Body of pancreas (tissue), 4 donors: ENCODE measurements around the gene VAPB. TPM values are rescaled to one million over a fixed set of nuclear protein-coding genes. Genes with fewer than 3 reads are reported as not detected.

ENCODE experiments used
- ATAC-seq: fragments of 150-250 bp; one replicate; pipeline ENCODE4 v1.9.1; 2016
- DNase-seq, 4 donors: peaks; one replicate each; pipeline ENCODE4 v3.0.0-alpha.2; 2019
- H3K27ac ChIP-seq, 4 donors: fragments of 200-600 bp; sonication (generic); 1 replicate in 3 of 4; 2 replicates in 1 of 4; pipeline versions ENCODE4 v1.5.1 to v1.6.1; 2016 to 2019; ENCODE audit warnings: mild to moderate bottlenecking in 1 of 4, mixed read lengths in 1 of 4, moderate library complexity in 1 of 4
- H3K27me3 ChIP-seq, 2 donors: fragments of 200-600 bp; sonication (generic); one replicate each; pipeline ENCODE4 v1.6.0; 2016; ENCODE audit warnings: mild to moderate bottlenecking in 1 of 2
- H3K36me3 ChIP-seq, 2 donors: fragments of 200-600 bp; sonication (generic); replicated peaks in 1 of 2; 2 replicates each; pipeline ENCODE4 v1.5.1; 2016; ENCODE audit warnings: low read depth in 2 of 2; ENCODE audit not compliant: insufficient read depth in 1 of 2
- H3K4me1 ChIP-seq: fragments of 200-600 bp; sonication (generic); one replicate; pipeline ENCODE4 v1.6.0; 2016
- H3K4me3 ChIP-seq, 2 donors: fragments of 200-600 bp; sonication (generic); 1 replicate in 1 of 2; 2 replicates in 1 of 2; pipeline ENCODE4 v1.5.1; 2016 to 2019
- H3K9me3 ChIP-seq, 3 donors: fragments of 200-600 bp; sonication (generic); 1 replicate in 2 of 3; 2 replicates in 1 of 3; pipeline ENCODE4 v1.5.1; 2016
- CTCF ChIP-seq, 7 experiments: fragments of 450-650 bp in 4 of 7; fragments of 200-600 bp in 3 of 7; sonication (generic) in 3 of 7; IDR thresholded peaks; one replicate each; pipeline ENCODE4 v1.5.1; 2016 to 2019; ENCODE audit warnings: antibody characterized with exemption in 7 of 7
- POLR2A ChIP-seq, 3 donors: fragments of 450-650 bp; IDR thresholded peaks; one replicate each; pipeline ENCODE4 v1.6.1; 2016; ENCODE audit warnings: antibody characterized with exemption in 3 of 3, mild to moderate bottlenecking in 2 of 3
- WGBS, 2 donors: methylation state at CpG; one replicate each; pipeline ENCODE4 v1.1.5; 2017; 5-methylcytosine and 5-hydroxymethylcytosine counted together
- intact Hi-C: fragments of 100-400 bp; cut with DNase I; formaldehyde crosslinking; loops from one replicate; pipeline ENCODE4 v1.15.1; 2023
- total RNA-seq, 2 donors: library from RNA; depleted of rRNA; stranded (reverse); fragments of >200 nt; gene quantifications; one replicate each; pipeline ENCODE4 v1.1.0, GENCODE V29; 2016

The VAPB gene
- total RNA-seq, 2 donors from 2014 or later, result 10.5 to 11.9 TPM

- peaks cover 0 to 11% of the 10 kb centered on the region in 2 donors for H3K36me3 ChIP-seq
- no peak for ATAC-seq
- intact Hi-C loops, result no loop called here
Observed at GRCh38 chr20:58360936-58361335, 28.1 kb upstream of the VAPB start.

GRCh38 chr20:58361481-58362205 is 27.4 kb upstream of the VAPB start:
- no peaks in the 10 kb centered on the region for H3K9me3 ChIP-seq
- intact Hi-C loops, result no loop called here
- H3K27ac ChIP-seq, result no peak overlapping the region
- H3K4me1 ChIP-seq, result no peaks in the 10 kb centered on the region
- no peak overlapping the region for H3K4me3 ChIP-seq
- DNase-seq (no peak), ATAC-seq (no peak)
- no peaks in the 10 kb centered on the region for H3K27me3 ChIP-seq
- peaks cover 0 to 8% of the 10 kb centered on the region in 2 donors for H3K36me3 ChIP-seq
- TF ChIP-seq CTCF (IDR thresholded peaks at IDR 0.05) (no peak), POLR2A (IDR thresholded peaks at IDR 0.05) (no peak)
- 86 to 89% methylated on average over 9 of the region's 9 CpGs for WGBS, 2 donors

More at GRCh38 chr20:58360936-58361335, 28.1 kb upstream of the VAPB start:
- no peak overlapping the region for H3K27ac ChIP-seq
- H3K4me1 ChIP-seq, result no peaks in the 10 kb centered on the region
- H3K27me3 ChIP-seq, result no peaks in the 10 kb centered on the region
- no peak overlapping the region for H3K4me3 ChIP-seq
- no peaks in the 10 kb centered on the region for H3K9me3 ChIP-seq
- TF ChIP-seq POLR2A (IDR thresholded peaks at IDR 0.05) (no peak), CTCF (IDR thresholded peaks at IDR 0.05) (no peak)
- DNase-seq, result no peak

- TF ChIP-seq CTCF (IDR thresholded peaks at IDR 0.05) (no peak), POLR2A (IDR thresholded peaks at IDR 0.05) (no peak)
- ATAC-seq, result no peak
- H3K27ac ChIP-seq, result no peak overlapping the region
- peaks cover 0 to 8% of the 10 kb centered on the region in 2 donors for H3K36me3 ChIP-seq
- 95 to 100% methylated on average over 1 of the region's 1 CpG for WGBS, 2 donors
- no peak for DNase-seq
- no peaks in the 10 kb centered on the region for H3K9me3 ChIP-seq
- H3K27me3 ChIP-seq, result no peaks in the 10 kb centered on the region
- intact Hi-C loops, result no loop called here
- no peaks in the 10 kb centered on the region for H3K4me1 ChIP-seq
- H3K4me3 ChIP-seq, result no peak overlapping the region
Observed at GRCh38 chr20:58362206-58362516, 26.9 kb upstream of the VAPB start.

GRCh38 chr20:58362970-58363369 is 26.1 kb upstream of the VAPB start:
- Histone ChIP-seq H3K9me3 (no peaks in the 10 kb centered on the region), H3K27me3 (no peaks in the 10 kb centered on the region), H3K36me3 (peaks cover 0 to 8% of the 10 kb centered on the region in 2 donors), H3K4me1 (no peaks in the 10 kb centered on the region), H3K4me3 (no peak overlapping the region), H3K27ac (no peak overlapping the region)
- ATAC-seq, result no peak
- WGBS, 2 donors, result 90 to 94% methylated on average over 4 of the region's 4 CpGs
- no peak for DNase-seq
- no peak for TF ChIP-seq POLR2A (IDR thresholded peaks at IDR 0.05)
- no peak for TF ChIP-seq CTCF (IDR thresholded peaks at IDR 0.05)
- intact Hi-C loops, result no loop called here

GRCh38 chr20:58366866-58367265 is 22.2 kb upstream of the VAPB start:
- no peak for DNase-seq
- Histone ChIP-seq H3K27me3 (no peaks in the 10 kb centered on the region), H3K4me1 (no peaks in the 10 kb centered on the region), H3K9me3 (no peaks in the 10 kb centered on the region), H3K36me3 (no peaks in the 10 kb centered on the region), H3K27ac (no peak overlapping the region), H3K4me3 (no peak overlapping the region)
- intact Hi-C loops, result no loop called here
- no peak for ATAC-seq
- 92 to 96% methylated on average over 3 of the region's 3 CpGs for WGBS, 2 donors
- TF ChIP-seq CTCF (IDR thresholded peaks at IDR 0.05), result no peak
